HepG2 (cell line): ENCODE data around the gene NPDC1. TPM values are rescaled to one million over a fixed set of nuclear protein-coding genes. Genes with fewer than 3 reads are reported as not detected.
A peak's percentile ranks its signal among the peaks of the same experiment; 100 is the strongest.

Experiments used
- ELF3 ChIP-seq: IDR thresholded peaks from 2 replicates; pipeline ENCODE4 v1.6.1; 2016; ENCODE audit warnings: missing genetic modification reagents, missing compliant biosample characterization
- HNF4G ChIP-seq, 2 experiments: sonication (generic) in 1 of 2; formaldehyde crosslinking in 1 of 2; IDR thresholded peaks; 2 replicates each; pipeline versions ENCODE4 v1.4.0 to v1.6.1; 2011 to 2020; ENCODE audit warnings: borderline replicate concordance in 2 of 2, low read depth in 2 of 2, mild to moderate bottlenecking in 2 of 2, low read length in 1 of 2, missing genetic modification reagents in 1 of 2, moderate library complexity in 1 of 2
- MYC ChIP-seq: sonication (generic); formaldehyde crosslinking; IDR thresholded peaks from 2 replicates; pipeline ENCODE4 v1.9.0; 2021; ENCODE audit warnings: missing genetic modification reagents, borderline replicate concordance
- REXO4 ChIP-seq: sonication (generic); formaldehyde crosslinking; IDR thresholded peaks from 2 replicates; pipeline ENCODE4 v1.8.0; 2022; ENCODE audit warnings: missing genetic modification reagents, mild to moderate bottlenecking, borderline replicate concordance
- SAP130 ChIP-seq: IDR thresholded peaks from 2 replicates; pipeline ENCODE4 v1.6.1; 2016; ENCODE audit warnings: low read depth
- ZBTB2 ChIP-seq: sonication (generic); formaldehyde crosslinking; IDR thresholded peaks from 2 replicates; pipeline ENCODE4 v1.8.0; 2022; ENCODE audit warnings: low read depth, missing genetic modification reagents
- ZHX1 ChIP-seq: sonication (generic); formaldehyde crosslinking; IDR thresholded peaks from 2 replicates; pipeline ENCODE4 v1.8.1; 2022; ENCODE audit warnings: low read depth, mild to moderate bottlenecking, missing genetic modification reagents
- ZNF136 ChIP-seq: sonication (generic); formaldehyde crosslinking; IDR thresholded peaks from 2 replicates; pipeline ENCODE4 v1.8.1; 2022; ENCODE audit warnings: low read depth, mild to moderate bottlenecking, moderate library complexity, missing genetic modification reagents
- ZNF160 ChIP-seq: sonication (generic); formaldehyde crosslinking; IDR thresholded peaks from 2 replicates; pipeline ENCODE4 v1.8.0; 2022; ENCODE audit warnings: mild to moderate bottlenecking, inconsistent platforms, missing genetic modification reagents
- ZNF329 ChIP-seq: sonication (generic); formaldehyde crosslinking; IDR thresholded peaks from 2 replicates; pipeline ENCODE4 v1.9.0; 2021; ENCODE audit warnings: low read depth, mild to moderate bottlenecking, missing genetic modification reagents
- ZNF383 ChIP-seq: sonication (generic); formaldehyde crosslinking; IDR thresholded peaks from 2 replicates; pipeline ENCODE4 v1.4.0; 2020; ENCODE audit warnings: missing genetic modification reagents, mild to moderate bottlenecking, borderline replicate concordance
- ZNF564 ChIP-seq: sonication (generic); formaldehyde crosslinking; IDR thresholded peaks from 2 replicates; pipeline ENCODE4 v1.8.1; 2023; ENCODE audit warnings: mild to moderate bottlenecking, missing genetic modification reagents
- ZNF605 ChIP-seq: sonication (generic); formaldehyde crosslinking; IDR thresholded peaks from 2 replicates; pipeline ENCODE4 v1.8.0; 2022; ENCODE audit warnings: mild to moderate bottlenecking, missing genetic modification reagents
- polyA plus RNA-seq, 8 experiments: library from polyadenylated mRNA; depleted of rRNA in 3 of 8; stranded (reverse) in 7 of 8; unstranded in 1 of 8; fragments of >200 nt; fragmentation: Illumina TruSeq in 4 of 8; extraction: Trizol in 4 of 8; gene quantifications; 2 replicates each; pipeline versions ENCODE4 v1.2.1 to v1.2.3, GENCODE V29; 2011 to 2016; ENCODE audit warnings: low read depth in 4 of 8, missing spikeins in 1 of 8, mixed read lengths in 1 of 8; ENCODE audit not compliant: insufficient read depth in 1 of 8
- total RNA-seq, 5 experiments: library from RNA; depleted of rRNA; stranded (reverse); fragments of >200 nt; fragmentation: Illumina TruSeq; extraction: Trizol; gene quantifications; 2 replicates each; pipeline ENCODE4 v1.2.3, GENCODE V29; 2016; ENCODE audit warnings: low read depth in 1 of 5
- TF ChIP-seq, protein P1 (sequence below), 2 experiments: sonication (generic) in 1 of 2; formaldehyde crosslinking in 1 of 2; IDR thresholded peaks; 2 replicates each; pipeline versions ENCODE4 v1.4.0 to v1.6.1; 2016 to 2020; ENCODE audit warnings: borderline replicate concordance in 1 of 2, low read depth in 1 of 2, mild to moderate bottlenecking in 1 of 2, missing genetic modification reagents in 1 of 2

NPDC1 gene
- total and polyA plus RNA-seq, 2 of the 13 experiments (the other 11 are each of a cell fraction or from before 2014, with no cell fraction given), result 0.84 to 5.4 TPM

- TF ChIP-seq ZNF329 (CRISPR knock-in tag) (no peak; the same call in 1 of the 2 replicates), ZNF605 (CRISPR knock-in tag) (peak; percentile 42; the same call in 1 of the 2 replicates), ZNF383 (CRISPR knock-in tag) (no peak), ZNF136 (CRISPR knock-in tag) (no peak), MYC (CRISPR knock-in tag) (peak; percentile 51), ZBTB2 (peak; percentile 24; the same call in 1 of the 2 replicates), ELF3 (CRISPR knock-in tag) (peak; percentile 19; the same call in 1 of the 2 replicates), ZNF160 (CRISPR knock-in tag) (0 out of 2 replicates have a peak, but pooled peaks have one; percentile 53), ZNF564 (CRISPR knock-in tag) (0 out of 2 replicates have a peak, but pooled peaks have one; percentile 24), ZHX1 (CRISPR knock-in tag) (0 out of 2 replicates have a peak, but pooled peaks have one; percentile 29), SAP130 (CRISPR knock-in tag) (peak; percentile 73), REXO4 (no peak), HNF4G (IDR thresholded peaks at IDR 0.05; ENCODE audit: borderline replicate concordance, low read depth, low read length) (no peak), HNF4G (CRISPR knock-in tag; IDR thresholded peaks at IDR 0.05; ENCODE audit: borderline replicate concordance, low read depth) (no peak)
- TF ChIP-seq, protein P1, sequence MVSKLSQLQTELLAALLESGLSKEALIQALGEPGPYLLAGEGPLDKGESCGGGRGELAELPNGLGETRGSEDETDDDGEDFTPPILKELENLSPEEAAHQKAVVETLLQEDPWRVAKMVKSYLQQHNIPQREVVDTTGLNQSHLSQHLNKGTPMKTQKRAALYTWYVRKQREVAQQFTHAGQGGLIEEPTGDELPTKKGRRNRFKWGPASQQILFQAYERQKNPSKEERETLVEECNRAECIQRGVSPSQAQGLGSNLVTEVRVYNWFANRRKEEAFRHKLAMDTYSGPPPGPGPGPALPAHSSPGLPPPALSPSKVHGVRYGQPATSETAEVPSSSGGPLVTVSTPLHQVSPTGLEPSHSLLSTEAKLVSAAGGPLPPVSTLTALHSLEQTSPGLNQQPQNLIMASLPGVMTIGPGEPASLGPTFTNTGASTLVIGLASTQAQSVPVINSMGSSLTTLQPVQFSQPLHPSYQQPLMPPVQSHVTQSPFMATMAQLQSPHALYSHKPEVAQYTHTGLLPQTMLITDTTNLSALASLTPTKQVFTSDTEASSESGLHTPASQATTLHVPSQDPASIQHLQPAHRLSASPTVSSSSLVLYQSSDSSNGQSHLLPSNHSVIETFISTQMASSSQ (IDR thresholded peaks at IDR 0.05; ENCODE audit: low read depth), result no peak
- TF ChIP-seq, protein P1 (CRISPR knock-in tag; IDR thresholded peaks at IDR 0.05; ENCODE audit: borderline replicate concordance), result no peak
Measured at GRCh38 chr9:136991993-136992818, 53.8 kb downstream of the NPDC1 start, which contains the start of gene PAXX (continued).
